NOMO-1 (cell line): Measurements from ENCODE around the gene PRLR.
A peak's percentile ranks its signal among the peaks of the same experiment; 100 is the strongest.
"Not testable (repeated sequence)": the region's sequence is repeated elsewhere in the genome, so short reads cannot be mapped to it uniquely, and the experiment has no call there.

Experiments
- DNase-seq, 2 experiments: peaks; one replicate each; lab custom pipeline; 2025; ENCODE audit not compliant: unreplicated experiment in 2 of 2; lab: John Stamatoyannopoulos, UW

The PRLR gene

DNA sequence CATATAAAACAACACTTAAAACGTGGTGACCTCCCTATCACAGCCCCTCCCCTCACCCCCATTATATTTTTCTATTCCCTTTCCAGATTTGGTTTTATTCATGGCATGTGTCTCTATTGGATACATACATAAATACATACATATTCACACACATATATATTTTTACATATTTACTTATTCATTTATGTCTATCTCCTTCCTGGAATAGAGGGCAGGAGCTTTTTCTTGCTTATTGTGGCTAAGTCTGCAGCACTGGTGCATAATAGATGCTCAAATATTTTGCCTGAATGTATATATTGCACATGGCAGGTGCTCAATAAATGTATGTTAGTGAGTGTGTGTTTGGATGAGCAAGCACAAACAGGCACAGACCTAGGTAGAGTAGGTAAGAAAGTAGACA is 185.0 kb downstream of the PRLR start:
- DNase-seq = no peak

DNA sequence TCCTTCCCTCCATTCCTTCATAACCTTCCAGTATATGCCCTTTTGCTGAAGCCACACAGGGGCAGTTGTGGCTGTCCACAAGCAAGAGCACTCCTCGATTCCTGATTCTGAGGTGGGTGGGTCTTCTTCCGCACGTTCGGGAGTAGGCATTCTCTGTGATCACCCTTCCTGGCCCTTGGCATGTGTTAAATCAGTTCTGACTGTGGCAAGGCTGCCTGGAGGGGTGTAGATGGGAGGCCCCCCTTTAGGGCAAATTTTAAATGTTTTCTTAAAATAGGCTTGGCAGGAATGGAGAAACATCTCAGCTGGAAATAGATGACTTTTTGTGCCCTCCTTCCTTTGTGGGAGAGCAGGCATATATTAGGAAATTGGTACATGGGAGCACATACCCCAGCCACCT is 185.6 kb downstream of the PRLR start:
- no peak for DNase-seq

DNA sequence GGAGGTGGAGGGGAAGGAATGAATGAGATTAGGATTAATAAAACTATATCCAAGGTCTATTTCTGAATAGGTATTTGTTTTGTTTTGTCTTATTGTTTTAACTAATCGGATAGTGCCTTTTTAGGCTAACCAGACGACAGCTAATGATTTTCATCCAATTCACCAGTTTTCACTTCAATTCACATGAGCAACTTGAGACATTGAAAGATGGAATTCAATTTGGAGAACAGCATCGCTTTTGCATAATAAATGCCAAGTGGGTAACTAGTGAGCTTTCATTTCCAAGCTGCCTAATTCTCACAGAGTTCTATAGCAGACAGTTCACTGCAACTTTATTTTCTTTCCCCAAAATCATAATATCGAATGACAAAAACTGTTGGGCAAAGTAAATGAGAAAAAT is 187.5 kb downstream of the PRLR start:
- no peak for DNase-seq

DNA sequence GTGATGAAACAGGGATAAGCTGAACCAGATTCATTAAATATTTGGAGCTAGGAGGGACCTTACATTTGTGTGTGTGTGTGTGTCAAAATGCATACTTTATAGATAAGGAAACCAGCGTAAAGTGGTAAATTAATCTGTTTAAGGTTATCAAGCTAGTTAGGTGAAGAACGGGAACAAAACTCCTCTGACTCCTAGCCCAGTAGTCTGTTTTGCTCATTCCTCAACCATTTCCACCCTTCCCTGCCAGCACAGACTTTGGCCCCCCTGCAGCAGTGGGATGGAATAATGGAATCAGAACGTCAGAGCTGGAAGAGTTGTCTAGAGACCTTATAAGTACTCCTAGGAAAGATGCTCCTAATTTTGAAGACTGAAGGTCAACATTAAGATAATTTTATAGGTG is 189.0 kb downstream of the PRLR start:
- DNase-seq = no peak

DNA sequence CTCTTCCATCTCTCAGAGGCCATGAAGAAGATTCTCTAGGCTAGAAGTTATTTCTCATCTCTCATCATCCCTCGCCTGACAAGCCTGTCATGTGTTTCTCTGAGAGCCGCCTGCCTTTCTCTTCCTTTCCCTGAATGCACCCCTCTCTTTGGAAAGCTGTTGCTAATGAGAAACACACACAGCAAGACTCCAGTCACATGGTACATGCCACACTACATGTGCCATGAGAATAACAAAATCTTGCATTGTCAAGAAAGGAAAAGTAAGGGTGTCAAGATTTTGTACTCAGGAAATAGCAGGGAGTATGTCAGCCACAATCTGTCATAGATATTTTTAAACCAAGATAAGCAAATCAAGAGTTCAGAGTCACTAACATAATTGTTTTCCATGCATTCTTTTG is 191.4 kb downstream of the PRLR start:
- no peak for DNase-seq

DNA sequence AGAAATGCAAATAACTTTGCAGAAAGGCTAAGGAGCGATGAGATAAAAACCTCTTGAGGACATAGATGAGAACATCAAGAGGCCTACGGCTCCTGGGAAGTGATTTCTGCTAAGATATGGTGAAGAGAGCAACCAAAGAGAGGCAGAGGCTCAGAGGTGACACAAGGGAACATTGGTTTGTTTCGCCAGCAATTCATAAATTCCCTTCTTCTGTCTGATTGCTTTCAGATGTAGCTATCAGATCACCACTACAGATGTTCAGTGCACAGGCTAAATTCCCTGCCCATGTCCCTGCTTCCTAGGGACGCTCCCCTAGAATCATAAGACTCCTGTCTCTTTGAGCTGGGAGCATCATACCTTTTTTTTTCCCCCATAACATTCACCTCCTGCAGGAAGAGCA is 193.8 kb downstream of the PRLR start:
- no peak for DNase-seq

DNA sequence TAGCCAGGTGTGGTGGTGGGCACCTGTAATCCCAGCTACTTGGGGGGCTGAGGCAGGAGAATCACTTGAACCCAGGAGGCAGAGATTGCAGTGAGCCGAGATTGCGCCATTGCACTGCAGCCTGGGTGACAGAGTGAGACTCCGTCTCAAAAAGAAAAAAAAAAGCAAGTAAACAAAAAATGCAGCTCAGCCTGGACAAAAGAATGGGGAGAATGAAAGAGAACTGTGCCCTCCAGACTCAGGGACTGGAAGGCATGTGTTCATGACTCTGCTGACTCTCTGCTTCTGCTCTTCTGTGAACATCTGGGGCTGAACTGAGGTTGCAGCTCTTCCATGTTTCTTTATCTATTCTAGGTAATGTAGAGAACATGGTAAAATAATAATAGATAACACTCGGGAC is 194.4 kb downstream of the PRLR start:
- not testable (repeated sequence) for DNase-seq

DNA sequence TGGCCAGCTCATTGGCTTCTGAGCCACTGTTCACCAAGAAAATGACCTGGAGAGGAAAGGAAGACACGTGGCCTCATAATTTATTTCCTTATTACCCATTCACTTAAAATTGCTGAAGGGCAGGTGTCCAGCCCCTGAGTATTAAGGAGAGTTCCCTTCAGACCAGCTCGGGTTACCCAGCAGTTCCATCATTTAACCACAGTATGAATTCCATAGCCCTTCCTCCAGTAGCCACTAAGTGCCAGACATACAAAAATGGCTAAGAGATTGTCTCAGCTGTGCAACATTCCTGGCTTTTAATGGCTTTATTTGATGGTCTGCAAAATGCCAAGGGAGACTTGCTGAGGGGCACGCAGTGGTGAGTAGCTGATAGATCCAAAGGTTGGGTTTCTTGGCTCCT is 195.0 kb downstream of the PRLR start:
- DNase-seq = no peak

DNA sequence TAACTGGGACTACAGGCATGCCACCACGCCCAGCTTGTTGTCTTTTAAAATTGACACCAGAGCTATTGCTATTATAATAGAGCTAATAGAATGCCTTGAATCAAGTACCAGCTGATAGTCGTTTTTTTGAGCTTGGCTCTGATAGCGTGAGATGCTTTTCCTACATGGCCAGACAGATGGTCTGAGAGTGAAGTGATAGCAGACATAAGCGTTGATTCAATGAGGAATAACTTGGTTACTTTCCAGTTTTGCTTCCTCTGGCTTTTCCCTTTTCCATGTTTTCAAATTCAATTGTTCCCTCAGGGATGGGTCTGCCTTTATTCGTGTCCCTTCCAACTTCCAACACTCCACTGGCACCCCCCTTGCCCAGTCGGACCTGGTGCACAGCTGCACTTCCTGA is 197.9 kb downstream of the PRLR start:
- no peak for DNase-seq

DNA sequence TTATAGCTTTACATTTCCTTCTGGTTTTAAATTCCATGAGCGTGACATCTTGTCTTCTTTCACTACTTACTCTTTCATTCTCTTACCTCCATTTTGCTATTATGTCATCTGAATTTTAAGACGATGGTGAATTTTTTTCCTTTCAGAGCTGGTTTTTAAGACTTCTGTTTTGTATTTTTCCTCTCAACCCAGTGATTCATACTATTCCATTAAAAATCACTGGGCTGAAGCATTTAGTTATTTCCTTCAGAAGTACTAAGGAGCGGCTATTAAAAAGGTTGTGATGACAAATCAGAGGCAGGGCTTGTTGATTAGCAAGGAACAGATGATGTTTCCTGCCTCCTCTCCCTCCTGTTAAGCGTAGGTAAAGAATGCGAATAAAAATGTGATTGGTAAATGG is 199.0 kb downstream of the PRLR start:
- no peak for DNase-seq

DNA sequence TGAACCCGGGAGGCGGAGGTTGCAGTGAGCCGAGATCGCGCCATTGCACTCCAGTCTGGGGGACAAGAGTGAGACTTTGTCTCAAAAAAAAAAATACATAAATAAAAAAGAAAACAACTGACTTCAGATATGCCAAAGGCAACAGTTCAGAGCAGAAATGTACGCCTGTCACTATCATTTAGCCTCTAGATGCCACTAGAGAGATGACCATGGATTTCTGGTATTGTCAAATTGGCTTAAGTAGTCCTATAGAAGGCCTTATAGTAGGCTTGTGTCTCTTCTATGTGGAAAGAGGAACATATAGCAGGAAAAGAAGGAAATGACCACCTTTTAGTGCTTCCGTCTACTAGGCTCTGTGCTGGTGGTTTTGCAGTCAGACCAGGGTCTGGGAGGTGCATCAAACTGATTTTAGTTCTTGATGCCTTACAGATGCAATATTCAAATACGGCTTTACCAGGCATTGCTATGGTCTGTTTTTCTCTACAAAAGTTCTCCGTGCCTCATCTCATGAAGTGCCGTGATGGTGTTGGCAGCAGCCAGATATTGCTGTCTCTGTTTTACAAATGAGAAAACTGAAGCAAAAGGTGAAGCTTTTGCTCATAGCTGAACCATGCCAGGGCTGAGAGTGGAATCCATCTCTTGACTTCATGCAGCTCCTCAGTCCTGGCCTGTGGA is 199.7 kb downstream of the PRLR start:
- DNase-seq = peak; percentile 89 to 99

DNA sequence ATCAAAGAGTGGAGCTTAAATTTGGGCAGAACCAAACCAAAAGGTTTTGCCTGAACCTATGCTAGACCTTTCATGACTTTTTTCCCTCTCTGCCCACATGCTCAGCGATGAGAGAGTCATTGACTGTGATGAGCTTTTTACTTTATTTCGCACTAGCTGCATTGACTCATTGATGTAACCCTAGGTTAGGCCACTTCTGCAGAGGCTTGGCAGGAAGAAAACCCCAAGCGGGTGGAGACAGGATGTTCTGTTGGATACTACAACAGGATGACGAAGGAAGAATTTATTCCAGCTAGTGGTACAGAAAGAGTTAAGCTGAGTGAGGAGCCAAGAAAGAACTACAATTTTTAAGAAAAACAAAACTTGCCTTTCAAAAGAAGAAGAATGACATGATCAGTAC is 201.0 kb downstream of the PRLR start:
- DNase-seq = no peak

DNA sequence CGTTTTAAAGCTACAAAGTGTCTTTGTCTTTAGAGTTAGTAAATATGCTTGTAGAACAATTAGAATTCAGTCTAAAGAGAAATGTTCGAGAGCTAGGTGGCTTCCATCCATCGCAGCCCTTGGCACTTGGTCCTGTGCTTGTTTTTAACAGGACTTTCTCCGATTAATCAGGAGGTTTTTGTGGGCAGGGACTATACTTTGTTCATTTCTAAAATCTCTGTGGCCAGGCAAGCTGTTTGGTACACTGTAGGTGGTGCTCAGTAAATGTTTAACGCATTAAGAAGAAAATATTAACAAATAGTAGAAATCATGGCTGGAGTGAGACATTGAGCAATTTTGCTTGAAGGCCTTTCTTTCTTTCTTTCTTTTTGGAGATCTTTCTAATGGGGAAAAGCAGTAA is 203.3 kb downstream of the PRLR start:
- peak in 1 of 2 experiments; percentile 46 for DNase-seq

DNA sequence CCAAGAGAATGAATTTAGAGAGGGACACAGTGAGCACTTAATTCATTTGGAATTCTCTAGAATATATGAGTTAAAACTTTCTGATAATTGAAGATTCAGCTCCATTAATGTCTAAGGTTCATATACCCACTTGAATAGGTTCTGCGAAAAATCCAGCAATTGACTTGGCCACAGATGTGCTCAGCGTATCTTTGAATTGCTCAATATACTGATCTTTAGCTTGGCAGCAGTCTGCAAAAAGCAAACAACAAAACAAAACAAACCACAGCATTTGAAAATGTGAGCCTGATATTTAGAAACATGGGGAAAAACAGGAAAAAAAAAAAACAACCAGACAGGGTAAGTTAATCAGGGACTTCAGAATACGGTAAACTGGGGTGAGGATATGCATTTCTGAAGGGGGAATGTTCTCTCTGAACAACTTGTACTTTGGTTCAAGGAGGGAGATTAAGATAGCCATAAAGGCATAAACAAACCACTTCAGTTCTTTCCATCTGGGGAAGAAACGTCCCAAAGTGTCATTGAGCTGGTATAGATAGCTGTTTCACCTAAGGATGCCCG is 203.9 kb downstream of the PRLR start:
- no peak for DNase-seq

DNA sequence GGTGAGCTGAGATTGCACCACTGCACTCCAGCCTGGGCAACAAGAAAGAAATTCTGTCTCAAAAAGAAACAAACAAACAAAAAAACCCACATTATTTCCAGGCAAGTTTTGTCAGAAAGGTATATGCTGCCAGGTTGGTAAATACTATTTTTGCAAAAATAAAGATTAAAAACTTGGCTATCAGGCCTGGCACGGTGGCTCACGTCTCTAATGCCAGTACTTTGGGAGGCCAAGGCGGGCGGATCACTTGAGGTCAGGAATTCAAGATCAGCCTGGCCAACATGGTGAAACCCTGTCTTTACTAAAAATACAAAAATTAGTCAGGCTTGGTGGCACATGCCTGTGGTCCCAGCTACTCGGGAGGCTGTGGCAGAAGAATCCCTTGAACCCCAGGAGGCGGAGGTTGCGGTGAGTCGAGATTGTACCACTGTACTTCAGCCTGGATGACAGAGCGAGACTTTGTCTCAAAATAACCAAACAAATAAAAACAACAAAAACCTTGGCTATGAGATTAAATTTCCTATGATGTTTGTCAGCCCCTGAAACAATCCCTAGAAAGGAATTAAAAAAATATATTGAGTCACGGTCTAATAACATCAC is 205.3 kb downstream of the PRLR start:
- DNase-seq = no peak

DNA sequence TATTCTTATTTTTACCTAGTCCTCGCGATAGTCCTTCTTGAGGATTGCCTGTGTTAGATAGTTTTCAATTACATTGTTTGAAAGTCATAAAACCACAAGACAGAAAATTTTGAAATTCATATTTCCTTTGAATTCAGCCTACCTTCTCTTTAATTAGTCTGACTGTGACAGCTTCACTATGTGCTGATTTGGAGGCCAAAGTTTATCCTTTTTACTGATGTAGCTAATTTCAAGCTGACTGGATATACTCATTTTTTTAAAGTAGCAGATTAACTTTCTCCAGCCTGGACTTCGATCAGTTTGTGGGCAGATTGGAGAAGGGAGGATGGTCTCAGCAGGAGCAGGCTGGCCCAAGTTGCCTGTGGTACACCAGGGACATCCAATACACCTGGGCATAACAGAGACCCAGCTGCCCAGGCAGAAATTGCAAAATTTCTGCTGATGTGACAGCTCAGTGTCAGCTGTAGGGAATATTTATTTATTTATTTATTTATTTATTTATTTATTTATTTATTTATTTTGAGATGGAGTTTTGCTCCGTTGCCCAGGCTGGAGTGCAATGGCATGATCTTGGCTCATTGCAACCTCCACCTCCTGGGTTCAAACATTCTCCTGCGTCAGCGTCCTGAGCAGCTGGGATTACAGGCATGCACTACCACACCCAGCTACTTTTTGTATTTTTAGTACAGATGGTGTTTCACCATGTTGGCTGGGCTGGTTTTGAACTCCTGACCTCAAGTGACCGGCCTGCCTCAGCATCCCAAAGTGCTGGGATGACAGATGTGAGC is 206.7 kb downstream of the PRLR start:
- no peak for DNase-seq

DNA sequence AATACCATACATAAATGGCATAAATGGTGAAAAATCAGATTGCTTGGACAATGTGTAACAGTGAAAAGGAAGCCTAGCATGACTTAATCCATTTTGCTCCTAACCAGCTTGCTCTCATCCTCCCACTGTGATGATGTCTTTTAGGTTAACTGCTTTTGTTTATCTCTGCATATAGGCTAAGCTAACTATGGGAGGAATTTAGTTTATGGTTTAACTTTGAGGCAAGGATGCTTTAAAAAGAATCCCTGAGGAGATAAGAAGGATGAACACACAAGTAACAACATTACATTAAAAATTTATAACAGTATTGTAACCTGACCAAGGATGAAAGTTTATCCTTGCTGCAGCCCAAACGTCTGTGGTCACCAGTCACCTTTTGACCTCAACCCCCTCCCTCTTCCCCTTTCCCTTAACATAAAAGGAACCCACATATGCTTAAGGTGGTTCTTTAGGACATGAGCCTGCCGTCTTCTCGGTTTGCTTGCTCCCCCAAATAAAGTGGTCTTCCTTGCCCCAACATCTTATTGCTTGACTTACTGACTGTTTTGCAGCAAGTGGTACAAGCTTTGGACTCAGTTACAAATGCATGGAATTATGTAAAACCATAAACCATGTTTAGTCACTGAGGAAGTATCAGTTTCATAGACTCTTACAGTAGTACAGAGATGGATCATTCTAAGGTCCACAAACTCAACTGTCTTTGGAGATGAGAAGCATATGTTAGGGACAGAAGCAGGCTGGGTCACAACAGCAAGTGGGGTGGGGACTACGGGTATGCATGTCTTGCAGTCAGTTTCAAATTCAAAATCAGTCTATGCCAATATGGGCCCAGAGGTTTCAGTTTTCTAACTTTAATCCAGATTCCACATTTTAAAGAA is 213.9 kb downstream of the PRLR start:
- DNase-seq = peak; percentile 32 to 67

DNA sequence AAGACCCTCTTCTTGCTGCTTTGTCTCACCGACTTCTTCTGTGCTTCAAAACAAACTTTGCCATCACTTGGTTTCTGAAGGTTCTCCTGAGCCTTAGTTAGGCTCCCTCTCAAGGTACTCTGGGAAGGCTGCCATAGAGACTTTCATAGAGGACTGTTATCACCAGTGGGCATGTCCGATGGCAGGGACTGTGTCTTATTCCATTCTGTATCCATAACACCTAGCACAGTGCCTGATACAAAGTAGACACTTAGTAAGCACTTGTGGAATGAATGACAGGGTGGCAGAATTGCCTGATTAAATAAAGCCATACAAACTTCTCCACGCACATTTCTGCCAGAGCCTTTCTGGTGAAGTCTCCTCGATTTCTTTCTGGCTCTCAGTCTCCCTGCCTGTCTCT is 215.2 kb downstream of the PRLR start:
- no peak for DNase-seq

DNA sequence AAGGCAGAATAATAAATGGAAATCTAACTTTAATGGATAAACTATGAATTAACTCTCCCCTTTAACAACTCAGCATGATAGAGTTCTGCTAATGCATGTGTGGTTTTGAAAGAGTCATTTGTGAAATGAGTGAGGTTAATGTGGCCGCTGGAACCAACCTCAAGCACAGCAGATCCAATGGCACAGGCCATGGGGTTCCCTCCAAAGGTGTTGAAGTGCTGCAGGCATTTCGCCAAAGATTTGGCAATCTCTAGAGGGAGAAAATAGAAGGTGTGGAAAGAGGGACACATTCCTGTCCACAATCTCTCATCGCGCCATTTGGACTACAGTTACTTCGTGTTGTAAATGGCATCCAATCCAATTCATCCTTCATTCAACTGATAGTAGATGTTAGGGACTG is 217.5 kb downstream of the PRLR start:
- DNase-seq = peak in 1 of 2 experiments; percentile 27

DNA sequence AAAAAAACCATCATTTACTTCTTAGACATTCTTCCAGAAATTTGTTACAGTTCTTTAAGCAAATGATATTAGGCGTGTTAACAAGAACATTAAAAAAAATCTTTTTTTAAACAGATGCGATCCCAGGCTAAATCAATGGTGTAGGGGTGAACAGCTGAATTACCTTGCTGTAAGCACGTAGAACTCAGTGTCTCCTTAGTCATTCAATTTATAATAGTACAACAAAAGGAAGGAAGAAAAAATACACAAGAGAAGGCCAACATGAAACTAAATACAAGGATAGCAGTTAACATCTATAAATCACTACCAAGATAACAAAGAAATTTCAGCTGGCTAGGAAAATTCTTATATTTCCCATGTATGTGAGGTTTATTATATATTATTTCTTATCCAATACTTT is 217.9 kb downstream of the PRLR start:
- no peak for DNase-seq

DNA sequence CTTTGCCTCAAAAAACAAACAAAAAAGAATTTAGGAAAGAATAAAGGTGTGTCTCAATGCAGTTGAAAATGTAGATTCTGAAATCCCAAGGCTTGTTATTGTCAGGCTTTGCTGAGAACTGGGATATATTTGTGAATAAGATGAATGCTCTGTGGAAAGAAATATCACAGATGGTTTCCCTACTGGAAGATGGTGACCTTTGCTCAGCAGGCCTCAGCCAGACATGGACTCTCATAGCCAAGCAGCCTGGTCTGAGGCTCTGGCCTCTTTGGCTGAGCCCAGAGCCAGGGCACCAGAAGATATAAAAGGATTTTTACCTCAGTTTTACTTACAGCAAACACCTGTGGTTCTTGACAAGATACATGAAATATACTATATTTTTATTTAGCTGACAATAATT is 219.6 kb downstream of the PRLR start:
- no peak for DNase-seq
